Raji (cell line): ENCODE results near the gene CACNG3.

Source experiments
- POLR2A ChIP-seq: IDR thresholded peaks from 2 replicates; pipeline ENCODE4 v1.6.1; 2011; ENCODE audit warnings: low read depth, low read length, control low read depth; ENCODE audit not compliant: insufficient read depth

CACNG3 gene

GRCh38 chr16:24255456-24256371, at the start of gene CACNG3:
CACNG3 (plus strand) TSS chr16:24256335; CDS start chr16:24256755, 420 bp downstream.
- TF ChIP-seq POLR2A, result no peak

GRCh38 chr16:24206926-24207325, 49.2 kb upstream of the CACNG3 start:
- no peak for TF ChIP-seq POLR2A

GRCh38 chr16:24208710-24209109, 47.4 kb upstream of the CACNG3 start:
- TF ChIP-seq POLR2A, result no peak

GRCh38 chr16:24214992-24215391, 41.1 kb upstream of the CACNG3 start:
- no peak for TF ChIP-seq POLR2A

GRCh38 chr16:24216961-24217360, 39.2 kb upstream of the CACNG3 start:
- TF ChIP-seq POLR2A, result no peak

- no peak for TF ChIP-seq POLR2A
Observed at GRCh38 chr16:24217461-24217860, 38.7 kb upstream of the CACNG3 start.

GRCh38 chr16:24218299-24218698, 37.8 kb upstream of the CACNG3 start:
- no peak for TF ChIP-seq POLR2A

GRCh38 chr16:24221219-24221618, 34.9 kb upstream of the CACNG3 start:
- no peak for TF ChIP-seq POLR2A

GRCh38 chr16:24228514-24228913, 27.6 kb upstream of the CACNG3 start:
- no peak for TF ChIP-seq POLR2A

GRCh38 chr16:24232936-24233335, 23.2 kb upstream of the CACNG3 start:
- TF ChIP-seq POLR2A, result no peak

- no peak for TF ChIP-seq POLR2A
Observed at GRCh38 chr16:24234737-24235136, 21.4 kb upstream of the CACNG3 start.

GRCh38 chr16:24235806-24236205, 20.3 kb upstream of the CACNG3 start:
- TF ChIP-seq POLR2A, result no peak

GRCh38 chr16:24246911-24247607, 9.1 kb upstream of the CACNG3 start:
- no peak for TF ChIP-seq POLR2A

GRCh38 chr16:24253192-24253591, 2.9 kb upstream of the CACNG3 start:
- TF ChIP-seq POLR2A, result no peak

- no peak for TF ChIP-seq POLR2A
Observed at GRCh38 chr16:24257958-24258357, 1.8 kb downstream of the CACNG3 start.

GRCh38 chr16:24258791-24259190, 2.7 kb downstream of the CACNG3 start:
- TF ChIP-seq POLR2A, result no peak

GRCh38 chr16:24262816-24263215, 6.7 kb downstream of the CACNG3 start:
- TF ChIP-seq POLR2A, result no peak
